OCI-LY1 (cell line): ENCODE results near the gene OR52N1.

Experiments
- EZH2 ChIP-seq: fragments of 200-600 bp; sonication (generic), shearing (Covaris generic); IDR thresholded peaks from 2 replicates; pipeline ENCODE4 v1.8.0; 2017; ENCODE audit warnings: borderline replicate concordance, mixed run types, mild to moderate bottlenecking, antibody characterized with exemption, low read length, moderate library complexity, mixed read lengths
- TF ChIP-seq, protein P1 (sequence below): fragments of 200-600 bp; sonication (generic), shearing (Covaris generic); IDR thresholded peaks from 2 replicates; pipeline ENCODE4 v1.5.1; 2017; ENCODE audit warnings: mild to moderate bottlenecking, antibody characterized with exemption, low read length, moderate library complexity, mixed read lengths

DNA sequence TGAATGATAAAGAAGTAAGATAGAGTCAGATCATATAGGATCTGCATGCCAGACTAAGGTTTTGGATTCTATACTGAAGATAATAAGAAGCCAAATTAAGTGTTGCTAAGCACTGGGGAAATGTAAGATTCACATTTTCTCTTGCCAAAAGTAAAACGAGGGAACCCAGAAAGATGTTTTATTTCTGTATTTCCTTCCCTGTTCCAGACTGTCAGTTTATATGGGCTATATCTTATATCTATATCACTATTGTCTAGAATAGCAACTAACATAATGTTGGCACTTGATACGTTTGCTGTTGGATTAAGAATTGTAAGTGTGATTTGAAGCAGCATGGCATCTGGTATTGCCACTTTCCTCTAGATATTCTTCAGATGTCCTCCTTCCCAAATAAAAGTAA lies 42.4 kb upstream of the OR52N1 start:
- TF ChIP-seq, protein P1, sequence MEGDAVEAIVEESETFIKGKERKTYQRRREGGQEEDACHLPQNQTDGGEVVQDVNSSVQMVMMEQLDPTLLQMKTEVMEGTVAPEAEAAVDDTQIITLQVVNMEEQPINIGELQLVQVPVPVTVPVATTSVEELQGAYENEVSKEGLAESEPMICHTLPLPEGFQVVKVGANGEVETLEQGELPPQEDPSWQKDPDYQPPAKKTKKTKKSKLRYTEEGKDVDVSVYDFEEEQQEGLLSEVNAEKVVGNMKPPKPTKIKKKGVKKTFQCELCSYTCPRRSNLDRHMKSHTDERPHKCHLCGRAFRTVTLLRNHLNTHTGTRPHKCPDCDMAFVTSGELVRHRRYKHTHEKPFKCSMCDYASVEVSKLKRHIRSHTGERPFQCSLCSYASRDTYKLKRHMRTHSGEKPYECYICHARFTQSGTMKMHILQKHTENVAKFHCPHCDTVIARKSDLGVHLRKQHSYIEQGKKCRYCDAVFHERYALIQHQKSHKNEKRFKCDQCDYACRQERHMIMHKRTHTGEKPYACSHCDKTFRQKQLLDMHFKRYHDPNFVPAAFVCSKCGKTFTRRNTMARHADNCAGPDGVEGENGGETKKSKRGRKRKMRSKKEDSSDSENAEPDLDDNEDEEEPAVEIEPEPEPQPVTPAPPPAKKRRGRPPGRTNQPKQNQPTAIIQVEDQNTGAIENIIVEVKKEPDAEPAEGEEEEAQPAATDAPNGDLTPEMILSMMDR = no peak
- TF ChIP-seq EZH2 = no peak
